HG02973 (cell line): ENCODE data around the gene RERE.
"Not testable (repeated sequence)": the region's sequence is repeated elsewhere in the genome, so short reads cannot be mapped to it uniquely, and the experiment has no call there.

Experiments used
- ATAC-seq: cut with Tn5 transposase; IDR thresholded peaks from one replicate; pipeline ENCODE4 v1.9.1; 2021; ENCODE audit warnings: moderate library complexity; ENCODE audit not compliant: unreplicated experiment

Gene RERE

DNA sequence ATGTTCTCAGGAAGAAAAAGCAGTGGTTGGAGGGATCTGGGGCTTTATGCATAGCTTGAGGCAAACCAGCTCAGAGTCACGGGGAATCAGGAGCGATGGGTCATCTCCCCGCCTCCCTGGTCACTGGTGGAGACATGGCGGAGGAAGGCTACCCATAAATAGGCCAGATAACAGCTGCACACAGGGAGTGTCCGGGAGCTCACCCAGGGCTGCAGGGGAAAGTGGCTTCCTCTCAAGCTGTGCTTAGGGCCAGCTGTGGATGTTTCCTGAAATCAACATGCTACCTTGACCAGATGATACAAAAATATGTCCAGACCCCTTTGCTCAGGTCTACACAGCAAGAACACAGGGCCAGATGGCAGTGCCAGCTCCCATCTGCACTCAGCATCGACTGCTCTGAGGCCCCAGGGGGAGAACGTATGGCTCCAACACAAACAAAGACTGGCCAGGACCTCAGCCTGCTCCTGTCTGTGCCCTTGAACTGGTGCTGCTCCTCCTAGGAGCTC, 27.1 kb upstream of the RERE start:
- no peak for ATAC-seq

- no peak for ATAC-seq
These were observed 24.0 kb upstream of the RERE start for GRCh38 chr1:8841395-8841794.

DNA sequence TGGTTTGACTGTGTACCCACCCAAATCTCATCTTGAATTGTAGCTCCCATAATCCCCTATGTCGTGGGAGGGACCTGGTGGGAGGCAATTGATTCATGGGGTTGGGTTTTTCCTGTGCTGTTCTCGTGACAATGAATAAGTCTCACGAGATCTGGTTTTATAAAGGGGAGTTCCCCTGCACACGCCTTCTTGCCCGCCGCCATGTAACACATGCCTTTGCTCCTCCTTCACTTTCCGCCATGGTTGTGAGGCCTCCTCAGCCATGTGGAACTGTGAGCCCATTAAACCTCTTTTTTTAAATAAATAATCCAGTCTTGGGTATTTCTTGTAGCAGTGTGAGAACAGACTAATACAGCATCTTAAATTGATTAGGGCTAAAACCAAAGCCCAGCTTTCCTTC, 22.6 kb upstream of the RERE start:
- no peak for ATAC-seq

GRCh38 chr1:8835941-8836643, 18.7 kb upstream of the RERE start:
- no peak for ATAC-seq

DNA sequence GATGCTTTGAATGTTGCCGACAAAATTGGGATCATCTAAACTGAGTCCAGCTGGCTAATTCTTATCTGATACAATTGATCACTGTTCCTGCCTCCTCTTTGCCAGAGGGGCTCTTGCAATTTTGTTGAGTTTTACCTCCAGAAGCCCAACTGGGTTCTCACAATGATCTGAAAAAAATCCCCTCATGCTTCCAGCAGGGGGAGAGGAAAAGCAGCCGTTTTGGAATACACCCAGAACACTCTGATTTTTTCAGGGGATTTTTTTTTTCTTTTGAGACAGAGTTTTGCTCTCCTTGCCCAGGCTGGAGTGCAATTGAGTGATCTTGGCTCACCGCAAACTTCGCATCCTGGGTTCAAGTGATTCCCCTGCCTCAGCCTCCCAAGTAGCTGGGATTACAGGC, 13.9 kb upstream of the RERE start:
- ATAC-seq, result no peak

DNA sequence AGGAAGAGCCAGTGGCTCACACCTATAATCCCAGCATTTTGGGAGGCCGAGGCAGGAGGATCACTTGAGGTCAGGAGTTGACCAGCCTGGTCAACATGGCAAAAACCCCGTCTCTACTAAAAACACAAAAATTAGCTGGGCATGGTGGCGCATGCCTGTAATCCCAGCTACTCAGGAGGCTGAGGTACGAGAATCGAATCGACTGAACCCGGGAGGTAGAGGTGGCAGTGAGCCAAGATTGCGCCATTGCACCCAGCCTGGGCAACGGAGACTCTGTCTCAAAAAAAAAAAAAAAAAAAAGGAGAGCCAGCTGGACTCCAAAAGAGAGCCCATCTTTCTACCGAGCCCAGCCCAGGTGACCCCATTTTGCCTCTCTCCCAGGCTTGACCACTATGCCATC, 13.3 kb upstream of the RERE start:
- ATAC-seq, result not testable (repeated sequence)

DNA sequence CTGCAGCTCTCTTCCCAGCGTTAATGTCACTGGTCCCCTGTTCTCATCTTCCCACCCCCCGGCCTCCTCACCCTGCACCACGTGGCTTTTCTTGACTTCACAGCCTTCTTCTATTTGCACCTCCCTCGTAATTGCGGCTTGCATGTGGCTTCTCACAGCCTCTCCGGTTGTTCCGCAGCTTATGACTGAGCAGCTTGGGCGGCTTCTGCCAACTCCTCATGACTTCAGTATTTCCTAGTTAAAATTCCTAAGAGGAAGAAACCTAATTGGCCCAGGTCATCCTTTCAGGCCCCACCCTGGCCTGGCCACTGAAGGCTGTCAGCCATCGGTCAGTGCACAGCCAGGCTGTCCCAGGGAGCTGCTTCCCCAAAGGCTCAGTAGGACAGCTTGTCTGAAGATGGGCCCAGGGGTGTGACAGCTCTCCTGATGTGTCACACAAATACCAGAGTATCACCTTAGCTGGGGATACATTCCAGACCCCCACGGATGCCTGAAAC, 8.6 kb upstream of the RERE start:
- ATAC-seq, result no peak

DNA sequence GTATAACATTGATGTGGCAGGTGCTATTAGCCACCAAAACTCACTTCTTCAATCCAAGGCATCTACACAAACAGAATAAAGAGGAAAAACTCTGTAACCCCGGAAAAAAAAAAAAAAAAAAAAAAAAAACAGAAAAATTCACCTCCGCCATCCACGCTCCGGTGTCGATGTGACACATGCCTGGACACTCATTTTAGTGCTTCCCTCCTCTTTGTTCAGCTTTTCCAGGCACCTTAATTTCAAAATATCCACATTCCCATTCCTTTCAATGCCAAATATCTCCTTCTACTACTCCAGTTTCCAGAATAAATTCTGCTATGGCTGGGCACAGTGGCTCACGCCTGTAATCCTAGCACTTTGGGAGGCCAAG, 5.8 kb upstream of the RERE start:
- no peak for ATAC-seq

DNA sequence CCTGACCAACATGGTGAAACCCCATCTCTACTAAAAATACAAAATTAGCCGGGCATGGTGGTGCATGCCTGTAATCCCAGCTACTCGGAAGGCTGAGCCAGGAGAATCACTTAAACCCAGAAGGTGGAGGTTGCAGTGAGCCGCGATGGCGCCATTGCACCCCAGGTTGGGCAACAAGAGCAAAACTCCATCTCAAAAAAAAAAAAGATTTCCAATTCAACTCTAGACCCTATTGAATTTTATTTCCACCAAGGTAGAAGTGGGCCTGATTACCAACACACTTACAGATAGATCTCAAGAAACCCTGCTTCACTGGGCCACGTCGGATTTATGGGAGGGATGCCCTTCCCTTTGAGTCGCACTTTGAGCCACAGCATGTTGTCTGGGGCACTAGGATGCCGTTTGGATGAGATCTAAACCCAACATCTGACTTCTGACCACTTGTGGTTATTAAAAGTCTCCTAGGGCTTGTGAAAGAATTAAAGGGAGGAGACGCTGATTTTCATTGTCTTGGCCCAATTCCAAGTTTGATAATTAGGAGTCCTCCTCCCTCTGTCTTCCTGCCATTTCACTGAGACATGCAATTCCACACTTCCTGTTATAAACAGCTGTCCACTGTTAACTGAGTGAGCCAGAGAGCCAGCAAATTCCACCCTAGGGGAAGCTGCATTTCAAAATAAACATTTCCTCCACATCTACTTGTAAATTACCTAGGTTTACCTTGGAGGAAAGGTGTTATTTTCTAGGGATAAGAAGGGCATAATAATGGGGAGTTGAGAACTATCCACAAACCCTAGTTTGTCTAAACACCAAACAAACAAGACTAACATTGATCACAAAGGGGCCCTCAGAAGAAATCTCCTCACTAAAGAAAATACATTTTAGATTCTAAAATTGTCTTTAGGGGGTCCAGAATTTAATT, 5.2 kb upstream of the RERE start:
- ATAC-seq, result no peak

GRCh38 chr1:8821084-8821483, 3.6 kb upstream of the RERE start:
- ATAC-seq, result no peak

DNA sequence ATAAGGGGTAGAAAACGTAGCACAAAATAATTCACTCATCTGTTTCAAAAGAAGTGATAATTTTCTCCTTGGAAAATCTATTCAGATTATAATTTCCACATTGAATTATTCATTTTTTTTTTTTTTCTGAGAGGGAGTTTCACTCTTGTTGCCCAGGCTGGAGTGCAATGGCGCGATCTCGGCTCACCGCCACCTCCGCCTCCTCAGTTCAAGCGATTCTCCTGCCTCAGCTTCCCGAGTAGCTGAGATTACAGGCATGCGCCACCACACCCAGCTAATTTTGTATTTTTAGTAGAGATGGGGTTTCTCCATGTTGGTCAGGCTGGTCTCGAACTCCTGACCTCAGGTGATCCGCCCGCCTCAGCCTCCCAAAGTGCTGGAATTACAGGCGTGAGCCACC, 1.3 kb upstream of the RERE start:
- not testable (repeated sequence) for ATAC-seq

DNA sequence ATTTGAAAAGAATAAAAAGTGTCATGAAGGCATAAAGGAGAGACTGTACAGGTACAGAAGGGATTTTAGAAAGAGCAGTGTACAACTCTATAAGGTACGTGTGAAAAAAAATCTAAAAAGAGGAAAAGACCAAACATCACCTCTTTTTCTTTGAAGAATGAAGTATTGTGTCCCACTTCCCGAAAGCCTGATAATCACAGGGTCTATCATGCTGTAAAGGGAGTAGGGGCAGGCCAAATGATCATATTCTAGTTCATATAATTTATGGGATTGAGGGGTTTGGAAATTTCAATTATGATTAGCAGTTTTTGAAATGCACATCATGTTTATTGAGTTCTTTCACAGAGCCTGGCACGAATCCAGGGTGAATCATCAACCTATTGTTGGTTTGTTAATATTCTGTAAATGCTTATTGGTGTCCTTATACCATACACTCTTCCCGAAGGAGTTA, 910 bp upstream of the RERE start:
- no peak for ATAC-seq

DNA sequence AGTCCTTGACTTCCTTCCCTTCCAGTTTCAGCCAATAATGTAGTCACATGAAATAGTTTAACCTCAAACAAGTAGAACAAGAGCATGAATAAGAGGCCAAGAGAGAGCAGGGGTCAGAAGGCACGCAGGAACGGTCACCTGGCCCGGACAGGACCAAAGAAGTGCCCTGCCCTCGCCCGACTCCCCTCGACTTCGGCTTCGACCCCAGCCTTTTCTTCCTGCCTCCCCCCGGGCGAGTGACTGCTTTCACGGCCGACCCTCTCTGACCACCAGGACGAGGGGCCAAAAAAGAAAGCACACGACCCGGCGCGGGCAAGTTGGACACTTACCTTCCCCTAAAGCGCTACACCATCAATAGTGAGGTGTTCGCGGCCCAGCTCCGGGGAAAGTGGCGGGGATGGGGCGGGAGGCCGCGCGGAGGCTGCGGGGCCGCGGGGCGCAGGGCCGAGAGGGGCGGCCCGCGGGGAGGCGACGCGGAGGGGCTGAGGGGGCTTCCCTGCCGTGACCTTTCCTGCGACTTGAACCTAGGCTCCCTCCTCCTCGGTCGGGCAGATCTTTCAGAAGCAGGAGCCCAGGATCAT, 519 bp downstream of the RERE start:
- ATAC-seq, result no peak

DNA sequence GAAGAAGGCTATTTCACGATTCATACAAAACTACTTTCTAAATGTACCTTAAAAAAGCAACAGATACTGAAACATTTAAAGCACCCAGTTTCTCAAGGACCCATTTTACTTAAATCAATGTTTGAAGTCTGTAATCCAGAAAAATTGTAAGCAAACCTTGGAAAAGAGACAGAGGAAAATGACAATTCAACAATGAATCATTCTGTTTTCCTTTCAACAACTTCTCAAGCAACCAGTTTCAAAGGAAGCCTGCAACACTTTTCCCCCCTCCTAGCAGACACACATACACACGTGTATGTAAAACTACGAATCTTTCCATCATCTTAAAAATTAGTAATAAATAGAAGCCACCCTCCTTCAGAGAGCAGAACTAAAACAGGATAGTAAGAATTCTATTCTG, 1.2 kb downstream of the RERE start:
- no peak for ATAC-seq

GRCh38 chr1:8815582-8816151, 1.8 kb downstream of the RERE start:
- no peak for ATAC-seq

GRCh38 chr1:8814865-8815264, 2.6 kb downstream of the RERE start:
- ATAC-seq, result no peak

DNA sequence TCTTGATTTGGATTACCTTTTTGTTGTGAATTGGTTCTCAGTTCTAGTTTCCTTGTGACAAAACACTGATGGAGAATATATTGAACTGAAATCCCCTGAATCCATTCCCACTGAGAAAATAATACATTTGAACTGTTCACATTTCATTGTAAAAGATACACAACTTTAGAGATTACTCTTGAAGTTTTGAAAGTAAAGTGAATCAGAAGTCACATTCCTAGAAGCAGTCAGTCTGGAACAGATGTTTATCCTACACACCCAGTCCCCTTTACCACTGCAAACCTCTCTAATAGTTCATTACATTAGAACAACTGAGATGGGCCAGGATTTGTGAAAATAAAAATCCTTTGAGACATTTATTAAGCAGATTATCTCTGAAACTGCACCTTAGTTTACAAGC, 3.4 kb downstream of the RERE start:
- no peak for ATAC-seq

GRCh38 chr1:8813016-8813763, 4.2 kb downstream of the RERE start:
- no peak for ATAC-seq

DNA sequence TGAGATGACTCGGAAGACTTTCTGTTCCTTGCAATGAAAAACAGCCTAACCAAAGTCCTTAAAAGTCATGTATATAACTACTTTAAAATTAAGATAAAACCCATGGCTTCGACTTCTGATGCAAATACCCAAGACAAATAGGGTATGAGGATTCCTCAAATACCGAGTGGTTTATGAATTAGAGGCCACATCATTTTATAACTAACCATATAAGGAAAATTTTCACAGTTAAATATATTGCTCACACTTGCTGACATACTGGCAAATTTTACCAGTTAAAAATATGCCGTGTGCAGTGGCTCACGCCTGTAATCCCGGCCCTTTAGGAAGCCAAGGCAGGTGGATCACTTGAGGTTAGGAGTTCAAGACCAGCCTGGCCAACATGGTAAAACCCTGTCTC, 5.4 kb downstream of the RERE start:
- ATAC-seq, result no peak

- ATAC-seq, result no peak
These were observed 6.5 kb downstream of the RERE start for GRCh38 chr1:8810987-8811386.

DNA sequence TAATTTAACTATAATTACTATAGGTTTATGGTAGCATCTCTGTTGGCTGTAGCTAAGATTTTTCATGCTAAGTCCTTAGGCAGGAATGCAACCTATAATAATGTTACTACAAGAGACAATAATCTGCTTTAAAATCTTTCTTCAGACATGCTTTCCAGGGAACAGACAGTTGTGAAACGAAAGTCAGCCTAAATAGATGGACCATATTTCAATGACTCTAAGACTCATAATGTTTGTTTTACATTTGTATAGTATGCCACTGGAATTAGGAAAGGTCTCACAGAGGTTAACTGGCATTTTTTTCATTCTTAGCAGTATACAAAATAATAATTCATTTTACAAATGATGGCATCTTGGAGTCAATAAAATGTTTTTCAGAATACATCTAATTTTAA, 8.1 kb downstream of the RERE start:
- ATAC-seq, result no peak
